ENCODE data around the gene LIPE. TPM values are rescaled to one million over a fixed set of nuclear protein-coding genes. Genes with fewer than 3 reads are reported as not detected.
"Not testable (repeated sequence)": the region's sequence is repeated elsewhere in the genome, so short reads cannot be mapped to it uniquely, and the experiment has no call there.

The LIPE gene
- total and polyA plus RNA-seq, 2 experiments from 2014 or later = 0.22 to 0.61 TPM

GRCh38 chr19:42450314-42450934 is 23.2 kb upstream of the LIPE start:
- no peaks in the 10 kb centered on the region for H3K36me3 ChIP-seq (ENCODE audit: low read depth)
- H3K27me3 ChIP-seq (replicated peaks; ENCODE audit: insufficient read depth) = peaks cover 28% of the 10 kb centered on the region
- 0 to 1% methylated on average over 3 of the region's 3 CpGs for WGBS, 2 experiments (ENCODE audit: low coverage in 1 of 2, low lambda C conversion rate in 2 of 2, missing lambda C conversion rate in 2 of 2)
- H4K20me1 ChIP-seq (ENCODE audit: insufficient read depth) = no peaks in the 10 kb centered on the region
- DNase-seq = peak; percentile 81
- no peak overlapping the region for H3K4me3 ChIP-seq
- no peak for TF ChIP-seq EZH2phosphoT487 (IDR thresholded peaks at IDR 0.05; ENCODE audit: insufficient read depth, low read depth)
- TF ChIP-seq EZH2 (IDR thresholded peaks at IDR 0.05; ENCODE audit: insufficient read depth, poor library complexity, severe bottlenecking) = no peak
- H3K79me2 ChIP-seq (ENCODE audit: insufficient read depth) = no peaks in the 10 kb centered on the region
- peak overlapping the region; percentile 27 for H3K4me2 ChIP-seq (ENCODE audit: unreplicated experiment)
- H3K27ac ChIP-seq = no peak overlapping the region
- in situ Hi-C loops (cut with MboI) = loop anchor here (10.0 kb wide), 1 partner anchor 74 kb away; the partner anchor contains the start of gene CEACAM1
- 0 out of 2 replicates have a peak, but pooled peaks cover 5% of the 10 kb centered on the region for H3F3A ChIP-seq (ENCODE audit: insufficient read depth)
- no peaks in the 10 kb centered on the region for H3K9me2 ChIP-seq (ENCODE audit: insufficient read depth)
- H3K9me3 ChIP-seq (ENCODE audit: low read depth) = no peaks in the 10 kb centered on the region
- no peak overlapping the region for H3K9ac ChIP-seq
- no peak overlapping the region for H2AFZ ChIP-seq
- H3K4me1 ChIP-seq (ENCODE audit: insufficient read depth) = peaks cover 12% of the 10 kb centered on the region

GRCh38 chr19:42448306-42448705 is 21.1 kb upstream of the LIPE start:
- WGBS, 2 experiments (ENCODE audit: low coverage in 1 of 2, low lambda C conversion rate in 2 of 2, missing lambda C conversion rate in 2 of 2) = 77 to 80% methylated on average over 5 of the region's 5 CpGs
- H3K79me2 ChIP-seq (ENCODE audit: insufficient read depth); H4K20me1 ChIP-seq (ENCODE audit: insufficient read depth); H3K9ac ChIP-seq; H3K36me3 ChIP-seq (ENCODE audit: low read depth); H3F3A ChIP-seq (ENCODE audit: insufficient read depth); DNase-seq; H3K4me2 ChIP-seq (ENCODE audit: unreplicated experiment); in situ Hi-C loops (cut with MboI); H3K27ac ChIP-seq; H3K9me3 ChIP-seq (ENCODE audit: low read depth); H2AFZ ChIP-seq; H3K9me2 ChIP-seq (ENCODE audit: insufficient read depth); H3K4me3 ChIP-seq: not testable (repeated sequence)
- H3K4me1 ChIP-seq (ENCODE audit: insufficient read depth) = peaks cover 12% of the 10 kb centered on the region
- peaks cover 20% of the 10 kb centered on the region for H3K27me3 ChIP-seq (replicated peaks; ENCODE audit: insufficient read depth)

DNA sequence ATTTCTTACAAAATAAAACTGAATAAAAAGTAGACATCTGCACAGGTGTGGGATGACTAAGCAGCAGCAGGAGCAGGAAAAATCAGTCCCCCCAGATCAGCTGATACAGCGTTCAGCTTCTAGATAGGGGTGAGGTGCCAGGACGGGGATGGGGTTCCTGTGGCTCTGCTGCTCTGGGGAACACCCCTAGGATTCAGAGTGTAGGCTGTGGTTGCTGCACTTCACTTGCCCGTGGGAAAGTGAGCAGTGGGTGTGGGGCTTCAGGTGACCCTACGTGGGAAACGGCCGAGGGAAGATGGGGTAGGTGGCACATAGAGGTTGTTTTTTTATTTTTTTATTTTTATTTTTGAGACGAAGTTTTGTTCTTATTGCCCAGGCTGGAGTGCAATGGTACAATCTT is 18.8 kb upstream of the LIPE start:
- Histone ChIP-seq H3K4me3 (no peak overlapping the region), H4K20me1 (ENCODE audit: insufficient read depth) (no peaks in the 10 kb centered on the region), H3K36me3 (ENCODE audit: low read depth) (no peaks in the 10 kb centered on the region), H3K27ac (no peak overlapping the region), H3K9me2 (ENCODE audit: insufficient read depth) (no peaks in the 10 kb centered on the region), H2AFZ (no peak overlapping the region), H3K79me2 (ENCODE audit: insufficient read depth) (no peaks in the 10 kb centered on the region), H3K9me3 (ENCODE audit: low read depth) (no peaks in the 10 kb centered on the region), H3K9ac (no peak overlapping the region), H3K4me2 (ENCODE audit: unreplicated experiment) (no peak overlapping the region), H3K27me3 (replicated peaks; ENCODE audit: insufficient read depth) (peaks cover 9% of the 10 kb centered on the region; the same call in 1 of the 2 replicates), H3K4me1 (ENCODE audit: insufficient read depth) (peaks cover 12% of the 10 kb centered on the region), H3F3A (ENCODE audit: insufficient read depth) (0 out of 2 replicates have a peak, but pooled peaks cover 5% of the 10 kb centered on the region)
- in situ Hi-C loops (cut with MboI) = no loop called here
- TF ChIP-seq EZH2 (IDR thresholded peaks at IDR 0.05; ENCODE audit: insufficient read depth, poor library complexity, severe bottlenecking) (no peak), EZH2phosphoT487 (IDR thresholded peaks at IDR 0.05; ENCODE audit: insufficient read depth, low read depth) (no peak)
- no peak for DNase-seq
- WGBS, 2 experiments (ENCODE audit: low coverage in 1 of 2, low lambda C conversion rate in 2 of 2, missing lambda C conversion rate in 2 of 2) = 64 to 70% methylated on average over 6 to 7 of the region's 7 CpGs

GRCh38 chr19:42443944-42444398 is 16.8 kb upstream of the LIPE start:
- TF ChIP-seq EZH2 (IDR thresholded peaks at IDR 0.05; ENCODE audit: insufficient read depth, poor library complexity, severe bottlenecking) = no peak
- TF ChIP-seq EZH2phosphoT487 (IDR thresholded peaks at IDR 0.05; ENCODE audit: insufficient read depth, low read depth) = no peak
- Histone ChIP-seq H3K36me3 (ENCODE audit: low read depth) (no peaks in the 10 kb centered on the region), H2AFZ (no peak overlapping the region), H3K4me1 (ENCODE audit: insufficient read depth) (no peaks in the 10 kb centered on the region), H3K4me3 (no peak overlapping the region), H3K27ac (no peak overlapping the region), H3K4me2 (ENCODE audit: unreplicated experiment) (no peak overlapping the region), H3K9me2 (ENCODE audit: insufficient read depth) (no peaks in the 10 kb centered on the region), H3K79me2 (ENCODE audit: insufficient read depth) (no peaks in the 10 kb centered on the region), H3K9me3 (ENCODE audit: low read depth) (no peaks in the 10 kb centered on the region), H4K20me1 (ENCODE audit: insufficient read depth) (no peaks in the 10 kb centered on the region), H3F3A (ENCODE audit: insufficient read depth) (no peaks in the 10 kb centered on the region), H3K9ac (no peak overlapping the region), H3K27me3 (replicated peaks; ENCODE audit: insufficient read depth) (peaks cover 9% of the 10 kb centered on the region; the same call in 1 of the 2 replicates)
- 68 to 70% methylated on average over 4 of the region's 4 CpGs for WGBS, 2 experiments (ENCODE audit: low coverage in 1 of 2, low lambda C conversion rate in 2 of 2, missing lambda C conversion rate in 2 of 2)
- in situ Hi-C loops (cut with MboI) = no loop called here
- no peak for DNase-seq
